Activated naive CD4-positive, alpha-beta T cell treated with anti-CD3 and anti-CD28 coated beads, Interleukin-2, amount 10 ng/mL, durations not matched to agents 7 days and 5 days (primary cell): ENCODE results near the gene PITPNM1.
"Not testable (repeated sequence)": the region's sequence is repeated elsewhere in the genome, so short reads cannot be mapped to it uniquely, and the experiment has no call there.

Experiments
- CTCF ChIA-PET: fragments of 350-600 bp; sonication (Branson Sonifier 250); formaldehyde crosslinking; loops from one replicate; lab custom pipeline; 2021; ENCODE audit warnings: antibody characterized with exemption; lab: Charles Lee
- DNase-seq: peaks from one replicate; pipeline ENCODE4 v3.0.0-alpha.2; 2020
- H3K27ac Mint-ChIP-seq: one replicate; pipeline ENCODE4 v1.8.0; 2021; ENCODE audit warnings: mild to moderate bottlenecking, moderate library complexity, mixed read lengths
- H3K27me3 Mint-ChIP-seq: one replicate; pipeline ENCODE4 v1.8.0; 2021; ENCODE audit warnings: mild to moderate bottlenecking, mixed read lengths
- H3K36me3 Mint-ChIP-seq: one replicate; pipeline ENCODE4 v1.8.0; 2021; ENCODE audit warnings: mixed read lengths
- H3K4me1 Mint-ChIP-seq: one replicate; pipeline ENCODE4 v1.8.0; 2021; ENCODE audit warnings: mixed read lengths
- H3K4me3 Mint-ChIP-seq: one replicate; pipeline ENCODE4 v1.8.0; 2021; ENCODE audit warnings: mild to moderate bottlenecking, moderate library complexity, mixed read lengths
- H3K9me3 Mint-ChIP-seq: one replicate; pipeline ENCODE4 v1.8.0; 2021; ENCODE audit warnings: mixed read lengths

Gene PITPNM1

GRCh38 chr11:67493548-67494370 is 11.4 kb downstream of the PITPNM1 start:
- no peak overlapping the region for H3K27ac Mint-ChIP-seq
- DNase-seq, result no peak
- peaks cover 4% of the 10 kb centered on the region for H3K4me1 Mint-ChIP-seq
- CTCF ChIA-PET, result no interaction called here
- H3K27me3 Mint-ChIP-seq, result no peaks in the 10 kb centered on the region
- H3K9me3 Mint-ChIP-seq, result no peaks in the 10 kb centered on the region
- peaks cover 27% of the 10 kb centered on the region for H3K36me3 Mint-ChIP-seq
- H3K4me3 Mint-ChIP-seq, result no peak overlapping the region

DNA sequence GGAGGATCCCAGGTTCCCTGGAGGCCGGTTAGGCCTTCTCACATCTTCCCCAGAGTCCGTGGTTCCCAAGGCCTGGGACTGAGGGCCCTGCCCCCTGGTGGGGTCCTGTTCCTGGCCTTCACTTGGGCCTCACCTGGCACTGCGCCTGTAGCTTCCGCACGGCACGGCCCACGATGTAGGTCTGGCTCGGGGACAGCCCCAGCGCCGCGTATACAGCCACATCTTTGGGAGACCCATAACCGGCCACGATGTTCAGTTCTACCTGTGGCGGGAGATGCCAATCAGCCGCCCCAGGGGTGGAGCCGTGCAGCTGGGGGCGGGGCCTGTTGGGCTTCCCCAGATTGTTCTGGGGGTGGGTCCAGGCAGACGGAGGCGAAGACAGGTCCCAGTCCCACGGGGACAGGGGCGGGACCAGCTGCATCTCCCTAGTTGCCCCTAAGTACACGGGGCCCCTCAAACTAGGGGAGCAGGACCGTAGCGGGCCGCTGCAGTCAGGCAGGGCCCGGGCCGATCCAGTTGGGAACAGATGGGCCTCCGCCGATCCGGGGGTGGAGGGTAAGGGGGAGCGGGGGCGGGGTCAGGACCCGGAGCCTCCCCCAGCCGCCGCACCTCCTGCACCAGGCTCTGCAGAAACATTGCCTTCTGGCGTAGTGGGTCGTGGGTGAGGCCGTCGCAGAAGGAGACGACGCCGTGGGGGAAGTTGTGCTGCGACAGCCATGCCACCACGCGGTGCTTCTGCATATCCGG is 12.2 kb downstream of the PITPNM1 start:
- H3K4me1 Mint-ChIP-seq, result peaks cover 12% of the 10 kb centered on the region
- H3K27ac Mint-ChIP-seq, result no peak overlapping the region
- no peaks in the 10 kb centered on the region for H3K9me3 Mint-ChIP-seq
- no peaks in the 10 kb centered on the region for H3K27me3 Mint-ChIP-seq
- H3K4me3 Mint-ChIP-seq, result no peak overlapping the region
- H3K36me3 Mint-ChIP-seq, result peaks cover 33% of the 10 kb centered on the region
- CTCF ChIA-PET, result no interaction called here
- no peak for DNase-seq

DNA sequence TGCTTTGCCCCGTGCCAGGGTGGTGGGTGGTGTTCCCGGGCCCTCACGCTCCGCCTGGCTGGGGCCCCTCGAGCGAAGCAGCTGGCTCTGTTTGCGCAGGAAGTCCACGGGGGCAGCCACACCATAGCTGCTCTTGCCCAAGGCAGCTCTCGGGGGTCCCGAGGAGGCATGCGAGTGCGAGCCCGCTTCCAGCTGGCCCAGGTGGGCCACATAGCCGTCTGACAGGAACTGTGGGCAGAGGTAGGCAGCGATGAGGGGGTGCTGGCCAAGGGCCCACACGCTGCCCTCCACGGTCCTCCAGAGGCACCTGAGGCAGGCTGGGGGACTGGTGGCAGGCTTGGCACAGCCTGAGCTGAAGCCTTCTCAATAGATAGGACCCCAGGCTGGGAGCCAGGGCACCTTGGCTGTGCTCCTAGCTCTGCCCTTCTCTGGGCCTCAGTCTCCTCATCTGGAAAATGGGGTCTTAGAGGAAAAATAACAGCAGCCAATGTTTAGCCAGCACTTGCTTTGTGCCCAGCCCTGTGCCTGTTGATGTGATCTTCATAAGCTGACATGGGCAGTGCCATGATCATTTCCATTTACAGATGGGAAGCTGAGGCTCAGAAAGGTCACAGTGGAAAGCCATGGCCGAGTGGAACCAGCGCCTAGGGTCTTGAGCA is 13.0 kb downstream of the PITPNM1 start:
- Mint-ChIP-seq H3K27me3 (no peaks in the 10 kb centered on the region), H3K27ac (no peak overlapping the region), H3K36me3 (peaks cover 41% of the 10 kb centered on the region), H3K4me3 (no peak overlapping the region), H3K9me3 (no peaks in the 10 kb centered on the region), H3K4me1 (peaks cover 19% of the 10 kb centered on the region)
- no peak for DNase-seq
- CTCF ChIA-PET, result interaction anchor here (0.6 to 1.0 kb wide), 2 partner anchors 24 to 312 kb away, joined by 3 to 4 read pairs; no protein-coding TSS in a partner anchor

- no peak for DNase-seq
- Mint-ChIP-seq H3K4me1 (peaks cover 27% of the 10 kb centered on the region), H3K9me3 (no peaks in the 10 kb centered on the region), H3K4me3 (no peak overlapping the region), H3K27me3 (no peaks in the 10 kb centered on the region), H3K36me3 (peaks cover 48% of the 10 kb centered on the region), H3K27ac (no peak overlapping the region)
- CTCF ChIA-PET, result interaction anchor here (0.6 to 1.2 kb wide), 4 partner anchors 14 to 311 kb away, joined by 3 to 4 read pairs (median 4); partner anchors contain the start of genes CDK2AP2 and PITPNM1
Measured at GRCh38 chr11:67491276-67492068, 13.7 kb downstream of the PITPNM1 start.

DNA sequence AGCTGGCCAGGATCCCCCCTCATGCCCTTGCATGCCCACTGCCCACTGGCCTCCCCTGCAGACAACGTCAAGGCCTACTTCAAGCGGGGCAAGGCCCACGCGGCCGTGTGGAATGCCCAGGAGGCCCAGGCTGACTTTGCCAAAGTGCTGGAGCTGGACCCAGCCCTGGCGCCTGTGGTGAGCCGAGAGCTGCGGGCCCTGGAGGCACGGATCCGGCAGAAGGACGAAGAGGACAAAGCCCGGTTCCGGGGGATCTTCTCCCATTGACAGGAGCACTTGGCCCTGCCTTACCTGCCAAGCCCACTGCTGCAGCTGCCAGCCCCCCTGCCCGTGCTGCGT is 14.5 kb downstream of the PITPNM1 start:
- H3K4me1 Mint-ChIP-seq, result peaks cover 35% of the 10 kb centered on the region
- CTCF ChIA-PET, result interaction anchor here (1.1 to 1.2 kb wide), 3 partner anchors 15 to 90 kb away, joined by 3 to 4 read pairs (median 3); partner anchors contain the start of genes CDK2AP2 and PITPNM1
- no peaks in the 10 kb centered on the region for H3K27me3 Mint-ChIP-seq
- no peak overlapping the region for H3K27ac Mint-ChIP-seq
- peaks cover 49% of the 10 kb centered on the region for H3K36me3 Mint-ChIP-seq
- no peak for DNase-seq
- no peaks in the 10 kb centered on the region for H3K9me3 Mint-ChIP-seq
- no peak overlapping the region for H3K4me3 Mint-ChIP-seq

DNA sequence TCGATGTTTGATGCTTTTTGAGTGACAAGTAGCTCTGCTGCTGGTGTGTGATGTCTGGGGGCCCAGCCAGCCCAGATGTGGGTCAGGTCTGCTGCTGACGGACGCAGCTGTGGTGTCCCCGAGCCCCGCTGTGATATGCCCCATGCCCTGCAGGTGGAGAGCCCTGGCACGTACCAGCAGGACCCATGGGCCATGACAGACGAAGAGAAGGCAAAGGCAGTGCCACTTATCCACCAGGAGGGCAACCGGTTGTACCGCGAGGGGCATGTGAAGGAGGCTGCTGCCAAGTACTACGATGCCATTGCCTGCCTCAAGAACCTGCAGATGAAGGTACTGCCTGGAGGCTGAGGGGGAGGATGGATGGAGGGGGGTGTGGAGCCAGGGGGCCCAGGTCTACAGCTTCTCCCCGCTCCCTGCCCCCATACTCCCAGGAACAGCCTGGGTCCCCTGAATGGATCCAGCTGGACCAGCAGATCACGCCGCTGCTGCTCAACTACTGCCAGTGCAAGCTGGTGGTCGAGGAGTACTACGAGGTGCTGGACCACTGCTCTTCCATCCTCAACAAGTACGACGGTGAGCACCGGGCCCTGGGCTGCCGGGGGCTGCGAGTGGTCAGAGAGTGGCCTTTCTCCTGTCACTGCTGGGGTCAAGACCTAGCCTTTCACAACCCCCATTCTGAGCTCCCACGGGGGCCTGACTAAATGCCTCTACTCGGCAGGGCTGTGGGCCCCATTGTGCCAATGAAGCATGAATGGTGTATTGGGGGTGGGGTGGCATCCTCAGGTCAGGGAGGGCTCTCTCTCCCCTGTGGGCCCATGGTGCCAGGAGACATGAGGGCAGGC is 15.1 kb downstream of the PITPNM1 start:
- no peak overlapping the region for H3K4me3 Mint-ChIP-seq
- DNase-seq, result no peak
- peaks cover 40% of the 10 kb centered on the region for H3K4me1 Mint-ChIP-seq
- H3K27me3 Mint-ChIP-seq, result no peaks in the 10 kb centered on the region
- no peaks in the 10 kb centered on the region for H3K9me3 Mint-ChIP-seq
- CTCF ChIA-PET, result interaction anchor here (1.1 to 1.2 kb wide), 2 partner anchors 16 to 89 kb away, joined by 3 to 4 read pairs; partner anchors contain the start of gene PITPNM1
- H3K27ac Mint-ChIP-seq, result no peak overlapping the region
- peaks cover 49% of the 10 kb centered on the region for H3K36me3 Mint-ChIP-seq

DNA sequence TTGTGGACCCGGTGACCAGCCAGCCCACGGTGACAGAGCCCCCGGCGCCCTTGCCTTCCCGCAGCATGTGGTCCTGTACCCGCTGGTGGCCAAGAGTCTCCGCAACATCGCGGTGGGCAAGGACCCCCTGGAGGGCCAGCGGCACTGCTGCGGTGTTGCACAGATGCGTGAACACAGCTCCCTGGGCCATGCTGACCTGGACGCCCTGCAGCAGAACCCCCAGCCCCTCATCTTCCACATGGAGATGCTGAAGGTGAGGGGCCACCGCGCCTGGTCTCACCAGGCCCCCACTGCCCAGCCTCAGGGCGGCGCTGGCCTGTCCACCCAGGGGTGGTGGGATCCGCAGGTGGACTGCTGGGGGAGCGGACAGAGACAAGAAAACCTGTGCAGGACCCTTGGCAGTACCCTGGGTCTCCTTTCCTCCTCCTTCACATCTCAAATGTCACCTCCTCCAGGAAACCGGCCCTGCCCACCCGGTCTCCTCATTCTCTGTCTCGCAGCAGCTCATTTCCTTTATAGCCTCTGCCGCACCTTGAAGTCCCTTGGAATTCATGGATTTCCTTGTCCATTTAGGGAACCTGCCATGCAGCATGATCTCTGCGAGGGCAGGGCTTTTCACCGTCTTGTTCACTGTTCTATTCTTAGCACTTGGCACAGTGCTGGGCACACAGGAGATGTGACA is 15.8 kb downstream of the PITPNM1 start:
- peaks cover 48% of the 10 kb centered on the region for H3K4me1 Mint-ChIP-seq
- CTCF ChIA-PET, result interaction anchor here (1.1 to 1.2 kb wide), 2 partner anchors 17 to 88 kb away, joined by 3 read pairs; no protein-coding TSS in a partner anchor
- no peak overlapping the region for H3K27ac Mint-ChIP-seq
- DNase-seq, result peak; percentile 17
- H3K36me3 Mint-ChIP-seq, result peaks cover 53% of the 10 kb centered on the region
- H3K27me3 Mint-ChIP-seq, result no peaks in the 10 kb centered on the region
- H3K9me3 Mint-ChIP-seq, result no peaks in the 10 kb centered on the region
- H3K4me3 Mint-ChIP-seq, result no peak overlapping the region

GRCh38 chr11:67486481-67487195 is 18.5 kb downstream of the PITPNM1 start:
- H3K27ac Mint-ChIP-seq, result peak overlapping the region; percentile 99

GRCh38 chr11:67485873-67486361 is 19.2 kb downstream of the PITPNM1 start:
- Mint-ChIP-seq H3K4me3 (peak overlapping the region; percentile 95), H3K27ac (peak overlapping the region; percentile 99), H3K36me3 (peaks cover 45% of the 10 kb centered on the region), H3K4me1 (peaks cover 69% of the 10 kb centered on the region)
- H3K9me3 Mint-ChIP-seq, H3K27me3 Mint-ChIP-seq: not testable (repeated sequence)
- CTCF ChIA-PET, result interaction anchor here (0.6 to 1.9 kb wide), 6 partner anchors 47 to 140 kb away, joined by 3 to 6 read pairs (median 4); partner anchors contain the start of genes PPP1CA and TBC1D10C
- peak; percentile 69 for DNase-seq

More at GRCh38 chr11:67486481-67487195, 18.5 kb downstream of the PITPNM1 start:
- Mint-ChIP-seq H3K4me3 (peak overlapping the region; percentile 95), H3K4me1 (peaks cover 69% of the 10 kb centered on the region), H3K27me3 (peaks cover 4% of the 10 kb centered on the region), H3K36me3 (peaks cover 47% of the 10 kb centered on the region), H3K9me3 (no peaks in the 10 kb centered on the region)
- DNase-seq, result peak; percentile 19
- CTCF ChIA-PET, result interaction anchor here (1.0 to 1.9 kb wide), 4 partner anchors 48 to 141 kb away, joined by 3 to 6 read pairs (median 4); partner anchors contain the start of gene TBC1D10C

- peak; percentile 74 for DNase-seq
- CTCF ChIA-PET, result interaction anchor here (0.7 to 1.9 kb wide), 5 partner anchors 16 to 139 kb away, joined by 3 to 6 read pairs (median 5); partner anchors contain the start of genes PTPRCAP and TBC1D10C
- Mint-ChIP-seq H3K27ac (peak overlapping the region; percentile 99), H3K4me3 (peak overlapping the region; percentile 95), H3K9me3 (no peaks in the 10 kb centered on the region), H3K36me3 (peaks cover 42% of the 10 kb centered on the region), H3K4me1 (peaks cover 69% of the 10 kb centered on the region), H3K27me3 (peaks cover 9% of the 10 kb centered on the region)
Measured at GRCh38 chr11:67484847-67485311, 20.3 kb downstream of the PITPNM1 start.
